ENCODE results near the gene ALKBH8. TPM values are rescaled to one million over a fixed set of nuclear protein-coding genes. Genes with fewer than 3 reads are reported as not detected.

ALKBH8 gene
- total RNA-seq, 2 donors from 2014 or later: 7.1 to 7.2 TPM

- intact Hi-C loops (cut with DNase I): loop anchor here (5.0 kb wide), 1 partner anchor 125 kb away; no protein-coding TSS in a partner anchor
- WGBS: 76% methylated on average over 4 of the region's 4 CpGs
- no peaks in the 10 kb centered on the region for H3K27me3 ChIP-seq (replicated peaks; ENCODE audit: insufficient read depth)
Measured at GRCh38 chr11:107562647-107563208, 2.8 kb downstream of the ALKBH8 start.

DNA sequence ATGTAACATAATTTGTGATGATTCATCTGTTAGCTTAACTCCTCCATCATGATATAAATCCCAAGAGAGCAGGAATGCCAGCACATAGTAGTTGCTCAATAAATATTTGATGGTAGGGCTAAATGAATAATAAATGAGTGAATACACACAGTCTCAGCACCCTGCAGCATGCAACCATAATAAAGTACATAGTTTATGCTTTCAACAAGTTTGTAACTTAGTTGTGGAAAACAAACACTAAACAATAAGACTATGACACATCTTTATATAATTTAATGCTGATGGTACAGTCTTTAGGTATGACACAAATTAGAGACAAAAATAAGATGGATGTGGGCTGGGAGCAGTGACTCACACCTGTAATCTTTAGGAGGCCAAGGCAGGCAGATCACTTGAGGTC is 3.8 kb downstream of the ALKBH8 start:
- Histone ChIP-seq H3K9me3 (no peaks in the 10 kb centered on the region), H3K27me3 (replicated peaks; ENCODE audit: insufficient read depth) (no peaks in the 10 kb centered on the region), H3K4me3 (no peak overlapping the region), H3K27ac (no peak overlapping the region), H3K36me3 (no peaks in the 10 kb centered on the region), H3K4me1 (replicated peaks) (no peaks in the 10 kb centered on the region)
- TF ChIP-seq, protein P1, sequence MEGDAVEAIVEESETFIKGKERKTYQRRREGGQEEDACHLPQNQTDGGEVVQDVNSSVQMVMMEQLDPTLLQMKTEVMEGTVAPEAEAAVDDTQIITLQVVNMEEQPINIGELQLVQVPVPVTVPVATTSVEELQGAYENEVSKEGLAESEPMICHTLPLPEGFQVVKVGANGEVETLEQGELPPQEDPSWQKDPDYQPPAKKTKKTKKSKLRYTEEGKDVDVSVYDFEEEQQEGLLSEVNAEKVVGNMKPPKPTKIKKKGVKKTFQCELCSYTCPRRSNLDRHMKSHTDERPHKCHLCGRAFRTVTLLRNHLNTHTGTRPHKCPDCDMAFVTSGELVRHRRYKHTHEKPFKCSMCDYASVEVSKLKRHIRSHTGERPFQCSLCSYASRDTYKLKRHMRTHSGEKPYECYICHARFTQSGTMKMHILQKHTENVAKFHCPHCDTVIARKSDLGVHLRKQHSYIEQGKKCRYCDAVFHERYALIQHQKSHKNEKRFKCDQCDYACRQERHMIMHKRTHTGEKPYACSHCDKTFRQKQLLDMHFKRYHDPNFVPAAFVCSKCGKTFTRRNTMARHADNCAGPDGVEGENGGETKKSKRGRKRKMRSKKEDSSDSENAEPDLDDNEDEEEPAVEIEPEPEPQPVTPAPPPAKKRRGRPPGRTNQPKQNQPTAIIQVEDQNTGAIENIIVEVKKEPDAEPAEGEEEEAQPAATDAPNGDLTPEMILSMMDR (IDR thresholded peaks at IDR 0.05): no peak
- TF ChIP-seq POLR2A (IDR thresholded peaks at IDR 0.05): no peak
- TF ChIP-seq POLR2AphosphoS5 (IDR thresholded peaks at IDR 0.05): no peak
- intact Hi-C loops (cut with DNase I): loop anchor here (5.0 kb wide), 1 partner anchor 126 kb away; no protein-coding TSS in a partner anchor
- no peak for DNase-seq (ENCODE audit: low spot score)

More at GRCh38 chr11:107562647-107563208, 2.8 kb downstream of the ALKBH8 start:
- no peaks in the 10 kb centered on the region for H3K4me1 ChIP-seq (replicated peaks)
- TF ChIP-seq POLR2A (IDR thresholded peaks at IDR 0.05) (no peak), POLR2AphosphoS5 (IDR thresholded peaks at IDR 0.05) (no peak)
- TF ChIP-seq, protein P1 (IDR thresholded peaks at IDR 0.05): no peak
- H3K27ac ChIP-seq: no peak overlapping the region
- no peaks in the 10 kb centered on the region for H3K36me3 ChIP-seq
- no peaks in the 10 kb centered on the region for H3K9me3 ChIP-seq
- DNase-seq (ENCODE audit: low spot score): no peak
- no peak overlapping the region for H3K4me3 ChIP-seq

- no peaks in the 10 kb centered on the region for H3K27me3 ChIP-seq (replicated peaks; ENCODE audit: insufficient read depth)
- H3K4me3 ChIP-seq: no peak overlapping the region
- no peak for TF ChIP-seq POLR2AphosphoS5 (IDR thresholded peaks at IDR 0.05)
- TF ChIP-seq POLR2A (IDR thresholded peaks at IDR 0.05): no peak
- TF ChIP-seq, protein P1 (IDR thresholded peaks at IDR 0.05): no peak
- WGBS: 95% methylated on average over 4 of the region's 4 CpGs
- intact Hi-C loops (cut with DNase I): no loop called here
- no peaks in the 10 kb centered on the region for H3K36me3 ChIP-seq
- no peak overlapping the region for H3K27ac ChIP-seq
- no peaks in the 10 kb centered on the region for H3K9me3 ChIP-seq
- no peaks in the 10 kb centered on the region for H3K4me1 ChIP-seq (replicated peaks)
- DNase-seq (ENCODE audit: low spot score): no peak
Measured at GRCh38 chr11:107550304-107550703, 15.2 kb downstream of the ALKBH8 start.

DNA sequence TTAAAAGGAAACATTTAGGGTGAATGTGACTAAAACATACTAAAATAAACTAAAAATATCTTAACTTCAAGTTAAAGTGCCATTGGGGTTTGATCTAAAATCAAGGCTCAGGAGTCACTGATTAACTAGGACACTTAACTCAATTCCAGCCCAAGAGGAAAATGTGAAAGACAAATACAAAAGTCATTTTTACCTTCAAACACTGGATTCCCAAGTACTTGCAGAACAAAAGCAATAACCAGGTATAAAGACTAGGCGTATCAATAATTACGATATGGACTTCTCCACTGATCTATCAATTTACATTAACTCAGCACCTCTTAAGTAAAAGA is 15.6 kb downstream of the ALKBH8 start:
- Histone ChIP-seq H3K27ac (no peak overlapping the region), H3K27me3 (replicated peaks; ENCODE audit: insufficient read depth) (no peaks in the 10 kb centered on the region), H3K4me1 (replicated peaks) (no peaks in the 10 kb centered on the region), H3K9me3 (no peaks in the 10 kb centered on the region), H3K36me3 (no peaks in the 10 kb centered on the region), H3K4me3 (no peak overlapping the region)
- intact Hi-C loops (cut with DNase I): no loop called here
- no peak for DNase-seq (ENCODE audit: low spot score)
- TF ChIP-seq, protein P1 (IDR thresholded peaks at IDR 0.05): no peak
- TF ChIP-seq POLR2A (IDR thresholded peaks at IDR 0.05) (no peak), POLR2AphosphoS5 (IDR thresholded peaks at IDR 0.05) (no peak)
- WGBS: 98% methylated on average over 2 of the region's 2 CpGs

- DNase-seq (ENCODE audit: low spot score): no peak
- no peaks in the 10 kb centered on the region for H3K9me3 ChIP-seq
- WGBS: 63% methylated on average over 6 of the region's 6 CpGs
- TF ChIP-seq, protein P1 (IDR thresholded peaks at IDR 0.05): peak; percentile 15 to 75 (median 62)
- no peak for TF ChIP-seq POLR2A (IDR thresholded peaks at IDR 0.05)
- intact Hi-C loops (cut with DNase I): no loop called here
- no peak overlapping the region for H3K4me3 ChIP-seq
- H3K27me3 ChIP-seq (replicated peaks; ENCODE audit: insufficient read depth): no peaks in the 10 kb centered on the region
- no peak overlapping the region for H3K27ac ChIP-seq
- no peaks in the 10 kb centered on the region for H3K36me3 ChIP-seq
- no peaks in the 10 kb centered on the region for H3K4me1 ChIP-seq (replicated peaks)
Measured at GRCh38 chr11:107549253-107549953, 16.1 kb downstream of the ALKBH8 start.
